ENCODE data around the gene RNASE2.
A peak's percentile ranks its signal among the peaks of the same experiment; 100 is the strongest.
"Not testable (repeated sequence)": the region's sequence is repeated elsewhere in the genome, so short reads cannot be mapped to it uniquely, and the experiment has no call there.

The RNASE2 gene

DNA sequence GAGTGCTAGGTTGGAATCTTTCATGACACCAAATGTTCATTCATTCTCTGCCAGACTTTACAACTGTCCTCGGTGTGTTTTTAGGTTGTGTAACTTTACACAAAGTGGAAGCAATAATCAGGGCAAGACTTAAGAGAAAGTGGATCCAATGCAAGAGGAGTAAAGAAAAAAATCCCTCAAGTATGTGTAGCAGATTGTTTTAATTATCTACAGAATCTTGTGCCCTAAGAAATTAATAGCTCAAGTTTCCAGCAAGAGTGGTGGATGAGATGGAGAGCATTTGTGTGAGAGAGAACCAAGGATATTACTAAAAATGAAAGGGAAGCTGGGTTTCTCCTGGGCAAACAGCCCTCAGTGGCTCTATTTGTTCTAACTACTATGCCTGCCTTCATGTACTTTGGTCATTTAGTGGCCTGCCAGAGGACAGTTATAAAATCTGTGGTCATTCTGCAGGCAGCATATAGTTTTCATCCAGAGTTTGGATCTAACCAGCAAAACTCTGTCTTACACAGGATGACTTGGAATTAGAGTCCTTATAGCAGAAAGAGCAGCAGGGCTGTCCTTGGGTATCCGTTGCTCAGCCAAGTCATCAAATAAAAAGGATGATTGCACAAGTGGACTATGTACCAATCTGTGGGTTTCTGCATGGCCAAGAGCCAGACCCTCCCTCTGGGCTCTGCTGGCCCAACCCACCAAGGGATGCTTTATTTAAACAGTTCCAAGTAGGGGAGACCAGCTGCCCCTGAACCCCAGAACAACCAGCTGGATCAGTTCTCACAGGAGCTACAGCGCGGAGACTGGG lies at the start of gene RNASE2:
TSS of gene RNASE2 (plus strand) at position 752 of the 802 bp plus-strand sequence. CDS start 285 bp downstream, outside the sequence.
- DNase-seq (ENCODE audit: low read depth): not testable (repeated sequence)

DNA sequence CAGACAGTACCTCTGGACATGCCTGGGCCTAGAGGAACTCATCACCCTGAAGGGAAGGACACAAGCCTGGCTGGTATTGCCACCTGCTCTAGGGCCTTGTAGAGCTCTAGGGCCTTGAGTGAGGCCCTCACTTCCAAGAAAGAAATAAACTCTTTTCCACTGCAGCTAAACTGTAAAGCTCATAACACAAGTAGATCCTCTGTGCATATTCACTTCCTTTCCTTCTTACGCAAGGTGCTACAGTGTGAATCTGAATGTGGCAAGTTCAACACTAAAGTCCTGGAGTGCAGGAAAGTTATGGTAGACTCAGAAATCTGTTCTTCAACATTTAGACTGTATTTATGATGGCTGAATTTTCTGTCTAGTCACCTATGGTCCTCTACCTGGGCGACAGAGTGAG lies 49.6 kb upstream of the RNASE2 start:
- DNase-seq (ENCODE audit: low read depth): no peak

DNA sequence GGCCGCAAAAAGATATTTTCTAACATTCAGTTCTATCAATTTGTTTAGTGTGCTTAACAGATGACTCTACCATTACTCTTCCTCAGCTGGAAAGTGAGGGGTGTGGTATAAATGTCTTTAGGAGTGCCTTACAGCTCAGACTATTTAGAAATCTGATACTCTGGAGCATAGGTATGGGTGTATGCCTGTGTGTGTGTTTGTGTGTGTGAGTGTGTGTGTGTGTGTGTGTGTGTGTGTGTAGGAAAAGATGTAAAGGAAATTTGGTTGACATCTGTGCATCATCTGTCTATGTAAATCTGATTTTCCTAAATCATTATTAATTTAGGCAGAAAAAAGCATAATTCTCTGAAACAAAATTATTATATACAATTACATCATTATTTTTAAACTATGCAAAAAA lies 48.1 kb upstream of the RNASE2 start:
- DNase-seq (ENCODE audit: low read depth): no peak

DNA sequence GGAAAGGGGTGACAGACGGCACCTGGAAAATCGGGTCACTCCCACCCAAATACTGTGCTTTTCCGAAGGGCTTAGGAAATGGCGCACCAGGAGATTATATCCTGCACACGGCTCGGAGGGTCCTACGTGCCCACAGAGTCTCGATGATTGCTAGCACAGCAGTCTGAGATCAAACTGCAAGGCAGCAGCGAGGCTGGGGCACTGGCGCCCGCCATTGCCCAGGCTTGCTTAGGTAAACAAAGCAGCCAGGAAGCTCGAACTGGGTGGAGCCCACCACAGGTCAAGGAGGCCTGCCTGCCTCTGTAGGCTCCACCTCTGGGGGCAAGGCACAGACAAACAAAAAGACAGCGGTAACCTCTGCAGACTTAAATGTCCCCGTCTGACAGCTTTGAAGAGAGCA lies 44.5 kb upstream of the RNASE2 start:
- not testable (repeated sequence) for DNase-seq (ENCODE audit: low read depth)

DNA sequence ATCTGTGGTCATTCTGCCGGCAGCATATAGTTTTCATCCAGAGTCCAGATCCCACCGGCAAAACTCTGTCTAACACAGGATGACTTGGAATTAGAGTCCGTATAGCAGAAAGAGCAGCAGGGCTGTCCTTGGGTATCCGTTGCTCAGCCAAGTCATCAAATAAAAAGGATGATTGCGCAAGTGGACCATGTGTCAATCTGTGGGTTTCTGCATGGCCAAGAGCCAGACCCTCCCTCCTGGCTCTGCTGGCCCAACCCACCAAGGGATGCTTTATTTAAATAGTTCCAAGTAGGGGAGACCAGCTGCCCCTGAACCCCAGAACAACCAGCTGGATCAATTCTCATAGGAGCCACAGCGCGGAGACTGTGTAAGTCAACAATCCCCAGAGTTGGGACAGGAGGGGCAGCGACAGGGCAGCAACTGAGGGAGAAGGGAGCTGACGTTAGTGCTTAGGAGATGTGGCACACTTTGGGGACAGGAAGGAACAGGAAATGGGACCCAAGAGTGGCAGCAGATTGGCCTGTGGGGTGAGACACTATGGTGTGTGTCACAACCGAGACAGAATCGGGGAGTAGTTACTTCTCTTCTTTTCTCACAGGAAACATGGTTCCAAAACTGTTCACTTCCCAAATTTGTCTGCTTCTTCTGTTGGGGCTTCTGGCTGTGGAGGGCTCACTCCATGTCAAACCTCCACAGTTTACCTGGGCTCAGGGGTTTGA lies 36.1 kb upstream of the RNASE2 start:
- DNase-seq (ENCODE audit: low read depth): peak; percentile 28

DNA sequence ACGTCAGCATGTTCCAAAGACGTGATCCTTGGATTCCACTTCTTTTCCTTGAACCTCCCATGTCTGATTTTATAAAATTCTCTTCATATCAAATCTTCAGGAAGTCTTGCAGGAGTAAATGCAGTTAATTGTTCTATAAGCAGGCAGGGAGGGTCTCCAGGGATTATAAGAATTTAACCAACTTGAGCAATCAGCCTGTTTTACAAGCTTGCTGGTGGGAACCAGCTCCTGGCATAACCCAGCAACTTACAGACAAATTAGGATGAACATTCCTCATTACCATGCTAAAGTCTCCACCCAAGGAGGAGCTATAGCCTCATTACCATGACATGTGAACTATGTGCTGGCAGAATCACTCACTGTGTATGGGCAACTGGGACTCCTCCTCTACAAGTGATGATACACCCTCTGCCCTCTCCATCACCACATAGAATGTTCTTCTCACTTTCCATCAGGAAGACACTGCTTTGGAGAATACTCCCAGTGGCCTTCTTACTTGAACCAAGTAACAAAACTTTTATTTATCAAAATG lies 31.5 kb upstream of the RNASE2 start:
- not testable (repeated sequence) for DNase-seq (ENCODE audit: low read depth)

DNA sequence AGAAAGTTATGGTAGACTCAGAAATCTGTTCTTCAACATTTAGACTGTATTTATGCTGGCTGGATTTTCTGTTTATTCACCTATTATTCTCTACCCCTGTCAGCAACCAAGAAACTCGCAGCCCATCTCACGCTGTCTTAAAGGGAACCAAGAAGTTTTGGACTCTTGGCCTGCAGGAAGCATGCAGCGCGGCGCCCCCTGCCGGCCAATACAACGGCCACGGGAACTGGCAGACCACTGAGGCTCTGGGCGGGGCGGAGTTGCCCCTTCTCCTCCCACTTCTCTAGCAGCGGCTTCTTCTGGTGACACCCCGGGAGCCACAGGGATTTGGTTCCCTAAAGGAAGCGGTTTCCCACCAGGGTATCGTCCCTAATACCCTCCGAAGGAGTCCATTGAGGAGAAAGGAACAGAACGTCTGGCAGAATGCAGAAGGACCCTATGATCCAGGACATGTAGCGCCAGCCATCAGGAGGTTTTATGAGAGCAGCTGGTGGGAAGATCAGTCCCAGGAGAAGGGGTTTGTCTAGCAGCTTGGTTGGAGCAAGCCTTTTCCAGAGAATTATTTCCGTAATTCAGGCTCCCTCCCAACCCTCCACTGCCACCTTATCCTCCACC lies 21.0 kb upstream of the RNASE2 start:
- DNase-seq (ENCODE audit: low read depth): peak; percentile 4

DNA sequence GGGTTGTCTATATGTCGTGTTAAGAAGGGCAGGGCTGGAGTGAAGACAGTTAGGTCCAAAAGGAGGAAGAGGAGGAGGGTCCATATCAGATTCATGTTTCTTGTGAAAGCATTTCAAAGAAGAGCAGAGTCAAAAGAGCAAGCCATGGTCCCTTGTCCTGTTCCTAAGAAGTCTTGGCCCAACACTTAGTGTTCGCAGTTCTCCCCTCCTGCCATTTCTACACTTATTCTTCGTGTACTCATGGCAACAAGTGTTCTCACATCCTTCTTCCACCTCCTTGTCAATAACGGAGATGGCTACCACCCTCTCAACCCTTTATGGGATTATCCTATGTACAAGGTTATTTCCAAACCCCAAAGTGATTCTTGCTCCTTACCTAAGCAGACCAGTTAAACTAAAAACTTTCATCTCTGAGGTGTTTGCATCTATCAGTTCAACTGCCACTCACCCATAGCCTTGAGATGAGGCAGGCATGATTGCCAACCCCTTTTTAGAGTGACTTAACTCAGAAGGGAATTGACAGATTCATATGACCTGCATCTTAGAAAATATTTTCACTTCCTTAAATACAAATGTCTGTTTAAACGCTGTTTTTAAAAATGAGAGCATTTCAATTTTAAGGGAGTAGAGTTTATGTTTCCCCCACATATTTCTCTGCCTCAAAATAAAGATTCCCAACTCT lies 19.8 kb upstream of the RNASE2 start:
- DNase-seq (ENCODE audit: low read depth): no peak

DNA sequence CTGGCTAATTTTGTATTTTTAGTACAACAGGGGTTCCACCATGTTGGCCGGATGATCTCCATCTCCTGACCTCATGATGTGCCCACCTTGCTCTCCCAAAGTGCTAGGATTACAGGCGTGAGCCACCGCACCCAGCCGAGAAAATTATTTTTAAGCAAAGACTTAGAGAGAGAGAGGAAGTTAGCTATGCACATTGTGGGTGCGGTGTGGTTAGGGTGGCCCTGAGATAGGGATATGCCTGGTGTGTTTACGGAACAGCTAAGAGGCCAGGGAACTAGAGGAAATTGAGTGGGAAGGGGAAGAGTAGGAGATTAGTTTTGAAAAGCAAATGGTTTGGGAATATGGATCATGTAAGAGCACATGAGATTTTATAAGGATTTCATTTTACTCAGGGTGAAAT lies 10.1 kb upstream of the RNASE2 start:
- not testable (repeated sequence) for DNase-seq (ENCODE audit: low read depth)

DNA sequence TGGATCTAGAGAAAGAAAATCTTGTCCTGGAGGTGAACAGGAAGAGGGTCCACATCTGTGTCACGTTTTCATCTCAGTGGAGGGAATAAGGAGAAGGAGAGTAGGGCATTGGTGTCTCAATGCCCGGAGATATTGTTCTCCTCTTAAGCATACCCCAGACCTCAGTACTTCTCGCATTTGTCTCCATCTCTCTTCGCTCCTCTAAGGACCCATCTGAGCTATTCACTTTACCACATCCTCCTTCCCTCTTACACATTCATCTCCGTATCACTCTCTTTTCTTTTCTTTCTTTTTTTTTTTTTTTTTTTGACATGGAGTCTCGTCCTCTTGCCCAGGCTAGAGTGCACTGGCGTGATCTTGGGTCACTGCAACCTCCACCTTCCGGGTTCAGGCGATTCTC lies 8.6 kb upstream of the RNASE2 start:
- DNase-seq (ENCODE audit: low read depth): not testable (repeated sequence)

DNA sequence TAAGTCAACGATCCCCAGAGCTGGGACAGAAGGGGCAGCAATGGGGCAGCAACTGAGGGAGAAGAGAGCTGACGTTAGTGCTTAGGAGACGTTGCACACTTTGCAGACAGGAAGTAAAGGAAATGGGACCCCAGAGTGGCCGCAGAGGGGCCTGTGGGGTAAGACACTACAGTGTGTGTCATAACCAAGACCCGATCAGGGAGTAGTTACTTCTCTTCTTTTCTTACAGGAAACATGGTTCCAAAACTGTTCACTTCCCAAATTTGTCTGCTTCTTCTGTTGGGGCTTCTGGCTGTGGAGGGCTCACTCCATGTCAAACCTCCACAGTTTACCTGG lies 219 bp downstream of the RNASE2 start:
- not testable (repeated sequence) for DNase-seq (ENCODE audit: low read depth)

DNA sequence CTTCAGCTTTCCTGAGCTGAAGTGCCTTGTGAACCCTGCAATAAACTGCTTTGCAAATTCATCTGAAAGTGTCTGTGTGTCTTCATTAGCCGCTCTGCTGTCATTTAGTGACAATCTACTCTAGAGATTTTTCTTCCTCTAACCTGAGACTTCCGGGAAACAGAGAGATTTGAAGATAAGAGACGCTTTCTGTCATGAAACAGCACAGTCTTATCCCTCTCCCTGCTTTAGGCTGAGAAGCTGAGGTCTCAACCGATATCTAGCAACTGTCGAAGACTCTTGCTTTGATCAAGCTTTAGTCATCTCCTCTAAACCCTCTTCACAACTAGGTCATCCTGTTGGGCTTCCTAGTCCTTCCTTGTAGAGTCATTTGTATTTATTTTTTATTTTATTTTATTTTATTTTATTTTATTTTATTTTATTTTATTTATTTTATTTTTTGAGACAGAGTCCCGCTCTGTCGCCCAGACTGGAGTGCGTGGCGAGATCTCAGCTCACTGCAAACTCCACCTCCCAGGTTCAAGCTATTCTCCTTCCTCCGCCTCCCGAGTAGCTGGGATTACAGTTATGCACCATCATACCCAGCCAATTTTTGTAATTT lies 1.2 kb downstream of the RNASE2 start:
- no peak for DNase-seq (ENCODE audit: low read depth)

DNA sequence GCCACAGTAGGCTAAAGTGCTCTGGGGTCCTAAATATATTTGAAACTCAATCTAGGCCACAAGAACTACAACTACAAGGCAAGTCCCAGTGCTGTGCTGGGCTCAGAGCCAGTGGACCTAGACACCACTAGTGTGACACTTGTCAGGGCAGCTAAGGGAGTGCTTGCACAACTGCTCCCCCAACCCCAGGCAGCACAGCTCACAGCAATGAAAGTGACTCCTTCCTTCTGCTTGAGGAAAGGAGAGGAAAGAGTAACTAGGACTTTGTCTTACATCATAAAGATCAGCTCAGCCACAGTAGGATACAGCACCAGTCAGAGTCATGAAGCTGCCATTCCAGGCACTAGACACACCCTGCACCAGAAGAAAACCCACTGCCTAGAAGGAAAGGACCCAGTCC lies 3.7 kb downstream of the RNASE2 start:
- DNase-seq (ENCODE audit: low read depth): not testable (repeated sequence)

DNA sequence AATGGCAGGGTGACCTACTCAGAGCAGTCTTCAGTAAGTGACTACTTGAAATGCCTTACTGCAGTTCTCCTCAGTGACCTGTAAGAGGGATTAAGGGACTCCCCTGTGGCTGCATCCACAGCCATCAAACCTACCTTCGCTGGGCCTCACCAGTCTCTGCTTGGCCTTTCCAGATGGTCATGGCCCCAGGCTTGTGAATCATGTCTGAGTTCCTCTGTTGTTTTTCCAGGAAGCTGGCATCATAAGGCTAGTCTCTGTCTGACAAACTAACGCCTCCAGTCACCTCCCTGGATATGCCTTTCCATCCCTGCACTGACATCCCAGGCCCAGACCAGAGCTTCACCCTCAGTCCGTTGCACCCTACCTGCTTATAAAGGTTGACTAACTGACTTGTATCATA lies 14.0 kb downstream of the RNASE2 start:
- DNase-seq (ENCODE audit: low read depth): no peak

DNA sequence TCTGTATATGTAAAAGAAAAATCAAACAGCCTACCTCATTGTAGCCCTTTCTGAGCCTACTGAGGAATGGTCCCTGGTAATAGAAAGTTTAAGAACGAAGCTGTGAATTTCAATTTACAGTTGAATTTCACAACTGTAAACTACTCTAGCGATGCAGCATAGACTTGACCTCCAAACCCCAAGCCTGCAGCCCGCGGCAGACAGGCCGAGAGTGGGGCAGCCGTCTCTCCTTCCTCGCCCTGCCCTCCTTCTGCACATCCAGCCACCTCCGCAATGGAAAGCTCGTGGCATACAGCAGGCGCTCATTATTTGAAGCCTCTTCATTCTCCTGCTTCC lies 15.3 kb downstream of the RNASE2 start:
- no peak for DNase-seq (ENCODE audit: low read depth)

DNA sequence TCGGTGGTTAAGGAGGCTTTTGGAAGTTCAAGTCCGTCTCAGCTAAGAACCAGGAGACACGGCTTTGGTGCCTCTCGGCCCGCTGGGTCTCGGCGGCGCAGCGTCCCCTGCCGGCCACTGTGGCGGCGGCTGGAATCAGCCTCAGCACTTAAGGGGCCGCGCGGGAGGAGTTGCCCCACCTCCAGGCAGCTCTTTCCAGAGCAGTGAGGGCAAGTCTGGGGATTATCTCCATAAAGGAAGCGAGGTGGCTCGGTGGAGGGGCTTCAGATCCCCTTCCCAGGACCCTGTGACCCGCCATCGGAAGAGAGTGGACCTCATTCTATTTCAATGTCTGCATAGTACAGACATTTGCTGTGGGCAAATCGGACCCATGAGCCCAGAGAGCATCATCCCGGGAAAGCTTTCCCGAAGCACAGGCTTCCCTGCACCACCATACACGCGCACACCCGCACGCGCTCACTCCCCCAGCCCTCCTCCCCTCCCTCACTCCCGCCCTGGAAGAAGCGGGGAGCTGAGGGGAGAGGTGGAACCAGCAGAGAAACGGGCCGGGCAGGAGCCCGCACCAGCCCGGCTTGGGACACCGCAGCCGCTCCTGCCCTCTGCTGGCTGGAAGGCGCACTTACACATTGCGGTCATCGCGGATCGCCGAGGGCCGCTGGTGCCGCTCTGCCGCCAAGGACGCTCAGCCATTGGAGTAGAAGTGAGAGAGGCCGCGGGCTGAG lies 15.9 kb downstream of the RNASE2 start:
- DNase-seq (ENCODE audit: low read depth): peak; percentile 85

DNA sequence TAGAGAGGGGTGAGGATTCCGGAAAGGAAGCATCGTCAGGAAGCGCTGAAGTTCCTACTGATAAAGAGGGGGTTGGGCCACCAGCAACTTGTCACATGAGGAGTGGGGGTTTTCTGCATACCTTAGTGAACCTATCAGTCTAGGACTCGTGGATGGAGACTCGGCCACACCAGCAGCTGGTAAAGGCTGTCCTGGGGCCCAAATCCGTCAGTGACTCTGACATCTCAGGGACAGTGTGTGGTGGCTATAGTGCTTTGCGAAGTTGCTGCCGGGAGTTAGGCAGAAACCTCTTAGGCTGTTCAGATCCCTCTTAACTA lies 16.4 kb downstream of the RNASE2 start:
- DNase-seq (ENCODE audit: low read depth): no peak

DNA sequence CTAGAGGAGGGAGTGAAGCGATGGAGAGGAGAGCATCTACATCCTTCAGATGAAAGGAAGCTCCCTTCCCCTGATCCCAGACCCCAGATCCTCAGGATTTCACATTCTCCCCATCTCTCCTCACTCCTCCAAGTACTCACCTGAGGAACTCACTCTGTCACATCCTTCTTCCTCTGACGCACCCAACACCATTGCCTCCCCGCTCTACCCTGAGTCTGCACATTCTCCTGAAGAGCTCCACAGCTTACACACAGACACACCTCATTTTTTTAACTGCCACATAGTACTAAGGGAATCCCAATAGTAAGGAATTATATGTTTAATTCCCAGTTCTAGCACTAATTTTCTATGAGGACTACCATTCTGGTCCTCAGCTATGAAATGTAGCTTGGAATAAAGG lies 18.2 kb downstream of the RNASE2 start:
- DNase-seq (ENCODE audit: low read depth): no peak

DNA sequence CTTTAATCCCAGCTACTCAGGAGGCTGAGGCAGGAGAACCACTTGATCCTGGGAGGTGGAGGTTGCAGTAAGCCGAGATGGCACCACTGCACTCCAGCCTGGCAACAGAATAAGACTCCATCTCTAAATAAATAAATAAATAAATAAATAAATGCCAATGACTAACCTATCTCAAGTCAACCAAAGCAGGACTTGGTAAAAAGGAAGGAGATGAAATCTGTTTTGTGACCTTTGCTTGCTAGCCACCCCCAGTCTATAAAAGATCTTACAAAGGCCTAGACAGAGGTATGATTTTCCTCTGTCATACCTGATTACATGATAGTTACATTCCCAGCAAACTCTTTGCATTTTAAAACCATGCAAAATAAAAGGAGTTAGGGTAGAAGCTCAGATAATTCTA lies 21.0 kb downstream of the RNASE2 start:
- DNase-seq (ENCODE audit: low read depth): no peak

DNA sequence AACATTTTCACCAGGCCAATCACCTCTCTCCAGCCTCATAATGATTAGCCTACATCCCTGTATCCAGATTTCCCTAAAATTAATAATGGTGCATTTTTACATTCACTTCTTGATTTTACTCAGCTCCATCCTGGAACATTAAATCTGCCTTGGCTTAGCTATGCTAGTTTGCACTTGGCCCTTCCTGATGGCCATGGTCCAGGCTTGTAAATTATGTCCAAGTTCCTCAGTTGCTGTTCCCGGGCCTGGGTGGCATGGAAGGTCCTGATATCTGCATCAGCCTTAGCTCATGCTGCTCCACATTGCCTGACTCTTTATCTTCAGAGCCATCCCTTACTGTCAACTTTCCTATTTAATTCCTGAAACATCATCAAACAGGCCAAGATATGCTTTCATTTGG lies 23.4 kb downstream of the RNASE2 start:
- DNase-seq (ENCODE audit: low read depth): no peak

DNA sequence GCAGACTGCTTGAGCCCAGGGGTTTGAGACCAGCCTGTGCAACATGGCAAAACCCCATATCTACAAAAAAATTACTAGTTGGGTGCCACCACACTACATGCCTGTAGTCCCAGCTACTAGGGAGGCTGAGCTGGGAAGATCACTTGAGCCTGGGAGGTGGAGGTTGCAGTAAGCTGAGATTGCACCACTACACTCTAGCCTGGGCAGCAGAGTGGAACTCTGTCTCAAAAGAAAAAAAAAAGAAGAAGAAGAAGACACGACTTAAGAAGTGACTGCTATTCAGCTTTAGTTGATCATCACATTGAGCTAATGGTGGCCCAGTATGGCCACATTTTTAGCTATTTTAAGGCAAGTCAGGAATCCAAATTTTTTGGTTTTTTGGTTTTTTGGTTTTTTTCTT lies 25.6 kb downstream of the RNASE2 start:
- no peak for DNase-seq (ENCODE audit: low read depth)

Measured in iris pigment epithelial cell (primary cell).